ENCODE measurements around the gene SYNDIG1. TPM values are rescaled to one million over a fixed set of nuclear protein-coding genes. Genes with fewer than 3 reads are reported as not detected.
A peak's percentile ranks its signal among the peaks of the same experiment; 100 is the strongest.

The SYNDIG1 gene
- total RNA-seq, 1 experiment from 2014 or later: 17.9 TPM

DNA sequence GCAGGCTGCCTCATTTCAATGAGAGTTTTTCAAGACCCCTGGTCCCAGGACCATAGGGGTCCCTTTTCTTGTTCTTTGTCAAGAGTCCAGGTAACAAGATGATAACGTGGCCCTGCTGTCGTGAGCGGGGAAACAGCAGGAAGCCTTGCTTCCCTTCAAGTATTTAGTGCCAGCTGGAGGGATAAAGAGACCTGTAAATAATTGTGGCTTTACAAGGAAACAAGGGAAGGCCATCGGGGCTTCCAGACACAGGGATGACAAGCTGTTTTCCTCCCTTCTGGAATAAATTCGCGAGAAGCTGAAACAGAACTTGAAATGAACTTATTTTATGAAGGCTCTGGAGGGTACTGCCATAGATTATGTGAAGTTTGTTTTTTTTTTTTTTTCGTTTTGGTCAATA, 163.2 kb downstream of the SYNDIG1 start:
- H3K4me3 ChIP-seq (ENCODE audit: low read depth, low read length, poor library complexity, severe bottlenecking): no peak overlapping the region
- H3K36me3 ChIP-seq (ENCODE audit: insufficient read depth, low read length, poor library complexity, severe bottlenecking): no peaks in the 10 kb centered on the region
- TF ChIP-seq EZH2 (IDR thresholded peaks at IDR 0.05; ENCODE audit: borderline replicate concordance, low read depth, low read length, poor library complexity, severe bottlenecking): no peak
- TF ChIP-seq, protein P1, sequence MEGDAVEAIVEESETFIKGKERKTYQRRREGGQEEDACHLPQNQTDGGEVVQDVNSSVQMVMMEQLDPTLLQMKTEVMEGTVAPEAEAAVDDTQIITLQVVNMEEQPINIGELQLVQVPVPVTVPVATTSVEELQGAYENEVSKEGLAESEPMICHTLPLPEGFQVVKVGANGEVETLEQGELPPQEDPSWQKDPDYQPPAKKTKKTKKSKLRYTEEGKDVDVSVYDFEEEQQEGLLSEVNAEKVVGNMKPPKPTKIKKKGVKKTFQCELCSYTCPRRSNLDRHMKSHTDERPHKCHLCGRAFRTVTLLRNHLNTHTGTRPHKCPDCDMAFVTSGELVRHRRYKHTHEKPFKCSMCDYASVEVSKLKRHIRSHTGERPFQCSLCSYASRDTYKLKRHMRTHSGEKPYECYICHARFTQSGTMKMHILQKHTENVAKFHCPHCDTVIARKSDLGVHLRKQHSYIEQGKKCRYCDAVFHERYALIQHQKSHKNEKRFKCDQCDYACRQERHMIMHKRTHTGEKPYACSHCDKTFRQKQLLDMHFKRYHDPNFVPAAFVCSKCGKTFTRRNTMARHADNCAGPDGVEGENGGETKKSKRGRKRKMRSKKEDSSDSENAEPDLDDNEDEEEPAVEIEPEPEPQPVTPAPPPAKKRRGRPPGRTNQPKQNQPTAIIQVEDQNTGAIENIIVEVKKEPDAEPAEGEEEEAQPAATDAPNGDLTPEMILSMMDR (conservative IDR thresholded peaks at IDR 0.05; ENCODE audit: low read depth, low read length): no peak
- ChIA-PET CTCF (no interaction called here), POLR2A (ENCODE audit: low non-redundant PET) (no interaction called here)
- no peak for DNase-seq (ENCODE audit: low spot score)
- peaks cover 77% of the 10 kb centered on the region for H3K4me1 ChIP-seq (ENCODE audit: insufficient read depth, low read length, poor library complexity, severe bottlenecking)
- intact Hi-C loops (cut with micrococcal nuclease; ENCODE audit: unreplicated experiment): no loop called here
- H3K27ac ChIP-seq (ENCODE audit: low read depth, low read length, poor library complexity, severe bottlenecking): no peak overlapping the region
- no peaks in the 10 kb centered on the region for H3K27me3 ChIP-seq (replicated peaks; ENCODE audit: insufficient read depth, low read depth, low read length, poor library complexity)
- BruUV-seq (replicated peaks): no TSS peak
- H3K9me3 ChIP-seq (ENCODE audit: low read depth, low read length, poor library complexity, severe bottlenecking): no peaks in the 10 kb centered on the region

DNA sequence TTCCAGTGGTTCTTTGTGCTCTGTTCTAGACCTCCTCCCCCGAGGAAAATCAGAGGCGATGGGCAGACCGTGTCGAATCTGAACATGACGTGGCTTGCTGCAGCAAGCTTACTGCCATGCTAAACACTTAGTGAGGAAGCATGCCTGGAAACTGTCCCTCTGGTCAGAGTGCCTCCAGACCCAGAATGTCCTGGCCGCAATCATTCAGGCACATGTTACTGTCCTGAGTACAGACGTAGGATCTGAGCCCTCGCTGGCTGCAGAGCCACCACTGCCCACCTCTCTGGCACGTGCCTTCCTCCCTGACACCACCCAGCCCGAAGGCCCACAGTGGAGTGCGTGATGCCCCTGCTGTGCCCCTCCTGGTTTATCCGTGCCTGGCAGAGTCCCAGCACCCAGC, 163.6 kb downstream of the SYNDIG1 start:
- no peak for DNase-seq (ENCODE audit: low spot score)
- Histone ChIP-seq H3K36me3 (ENCODE audit: insufficient read depth, low read length, poor library complexity, severe bottlenecking) (no peaks in the 10 kb centered on the region), H3K4me1 (ENCODE audit: insufficient read depth, low read length, poor library complexity, severe bottlenecking) (peaks cover 75% of the 10 kb centered on the region), H3K27ac (ENCODE audit: low read depth, low read length, poor library complexity, severe bottlenecking) (no peak overlapping the region), H3K4me3 (ENCODE audit: low read depth, low read length, poor library complexity, severe bottlenecking) (no peak overlapping the region), H3K27me3 (replicated peaks; ENCODE audit: insufficient read depth, low read depth, low read length, poor library complexity) (no peaks in the 10 kb centered on the region), H3K9me3 (ENCODE audit: low read depth, low read length, poor library complexity, severe bottlenecking) (no peaks in the 10 kb centered on the region)
- intact Hi-C loops (cut with micrococcal nuclease; ENCODE audit: unreplicated experiment): no loop called here
- no peak for TF ChIP-seq EZH2 (IDR thresholded peaks at IDR 0.05; ENCODE audit: borderline replicate concordance, low read depth, low read length, poor library complexity, severe bottlenecking)
- TF ChIP-seq, protein P1 (conservative IDR thresholded peaks at IDR 0.05; ENCODE audit: low read depth, low read length): no peak
- BruUV-seq (replicated peaks): no TSS peak
- POLR2A ChIA-PET (ENCODE audit: low non-redundant PET): no interaction called here
- CTCF ChIA-PET: no interaction called here

GRCh38 chr20:24633521-24633920, 164.1 kb downstream of the SYNDIG1 start:
- intact Hi-C loops (cut with micrococcal nuclease; ENCODE audit: unreplicated experiment): no loop called here
- Histone ChIP-seq H3K36me3 (ENCODE audit: insufficient read depth, low read length, poor library complexity, severe bottlenecking) (no peaks in the 10 kb centered on the region), H3K27ac (ENCODE audit: low read depth, low read length, poor library complexity, severe bottlenecking) (peak overlapping the region; percentile 68), H3K9me3 (ENCODE audit: low read depth, low read length, poor library complexity, severe bottlenecking) (no peaks in the 10 kb centered on the region), H3K4me1 (ENCODE audit: insufficient read depth, low read length, poor library complexity, severe bottlenecking) (peaks cover 73% of the 10 kb centered on the region), H3K27me3 (replicated peaks; ENCODE audit: insufficient read depth, low read depth, low read length, poor library complexity) (no peaks in the 10 kb centered on the region), H3K4me3 (ENCODE audit: low read depth, low read length, poor library complexity, severe bottlenecking) (no peak overlapping the region)
- POLR2A ChIA-PET (ENCODE audit: low non-redundant PET): no interaction called here
- no peak for DNase-seq (ENCODE audit: low spot score)
- no peak for TF ChIP-seq EZH2 (IDR thresholded peaks at IDR 0.05; ENCODE audit: borderline replicate concordance, low read depth, low read length, poor library complexity, severe bottlenecking)
- TF ChIP-seq, protein P1 (conservative IDR thresholded peaks at IDR 0.05; ENCODE audit: low read depth, low read length): no peak
- CTCF ChIA-PET: no interaction called here
- BruUV-seq (replicated peaks): no TSS peak

All from A673 (cell line).